GM20000 (cell line): ENCODE measurements around the gene RICTOR.

Experiments
- DNase-seq: peaks from one replicate; pipeline ENCODE4 v3.0.0; 2012; ENCODE audit warnings: low spot score
- TF ChIP-seq, protein P1 (sequence below): IDR thresholded peaks from 2 replicates; pipeline ENCODE4 v1.5.1; 2012; ENCODE audit warnings: mild to moderate bottlenecking, control low read depth; ENCODE audit errors: extremely low read depth, missing control alignments

Gene RICTOR

DNA sequence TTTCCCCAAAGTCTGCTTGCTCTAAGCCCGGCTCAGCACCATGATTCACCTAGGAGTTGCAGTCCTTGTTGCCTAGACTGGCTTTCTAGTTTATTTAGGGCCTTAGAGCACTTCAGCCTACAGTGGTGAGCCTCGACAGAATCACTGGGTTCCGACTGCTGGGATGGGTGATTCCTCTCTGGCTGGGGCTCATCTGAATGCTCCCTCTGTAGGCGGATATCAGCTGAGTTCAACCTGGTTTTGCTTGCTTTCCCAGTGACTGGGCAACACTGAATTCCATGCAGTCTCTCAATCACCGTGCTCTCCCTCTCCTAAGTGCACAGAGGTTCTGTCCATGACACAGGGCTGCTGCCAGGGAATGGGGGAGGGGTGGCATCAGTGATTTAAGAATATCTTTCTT is 174.3 kb downstream of the RICTOR start:
- no peak for DNase-seq
- TF ChIP-seq, protein P1, sequence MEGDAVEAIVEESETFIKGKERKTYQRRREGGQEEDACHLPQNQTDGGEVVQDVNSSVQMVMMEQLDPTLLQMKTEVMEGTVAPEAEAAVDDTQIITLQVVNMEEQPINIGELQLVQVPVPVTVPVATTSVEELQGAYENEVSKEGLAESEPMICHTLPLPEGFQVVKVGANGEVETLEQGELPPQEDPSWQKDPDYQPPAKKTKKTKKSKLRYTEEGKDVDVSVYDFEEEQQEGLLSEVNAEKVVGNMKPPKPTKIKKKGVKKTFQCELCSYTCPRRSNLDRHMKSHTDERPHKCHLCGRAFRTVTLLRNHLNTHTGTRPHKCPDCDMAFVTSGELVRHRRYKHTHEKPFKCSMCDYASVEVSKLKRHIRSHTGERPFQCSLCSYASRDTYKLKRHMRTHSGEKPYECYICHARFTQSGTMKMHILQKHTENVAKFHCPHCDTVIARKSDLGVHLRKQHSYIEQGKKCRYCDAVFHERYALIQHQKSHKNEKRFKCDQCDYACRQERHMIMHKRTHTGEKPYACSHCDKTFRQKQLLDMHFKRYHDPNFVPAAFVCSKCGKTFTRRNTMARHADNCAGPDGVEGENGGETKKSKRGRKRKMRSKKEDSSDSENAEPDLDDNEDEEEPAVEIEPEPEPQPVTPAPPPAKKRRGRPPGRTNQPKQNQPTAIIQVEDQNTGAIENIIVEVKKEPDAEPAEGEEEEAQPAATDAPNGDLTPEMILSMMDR: no peak

DNA sequence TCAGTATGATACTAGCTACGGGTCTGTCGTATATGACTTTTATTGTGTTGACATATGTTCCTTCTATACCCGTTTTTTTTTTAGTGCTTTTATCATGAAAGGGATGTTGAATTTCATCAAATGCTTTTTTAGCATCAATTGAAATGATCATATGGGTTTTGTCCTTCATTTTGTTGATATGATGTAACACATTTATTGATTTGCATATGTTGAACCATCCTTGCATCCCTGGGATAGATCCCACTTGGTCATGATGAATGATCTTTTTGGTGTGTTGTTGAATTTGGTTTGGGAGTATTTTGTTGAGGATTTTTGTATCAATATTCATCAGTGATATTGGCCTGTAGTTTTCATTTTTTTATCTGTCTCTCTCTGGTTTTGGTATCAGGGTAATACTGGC is 177.4 kb downstream of the RICTOR start:
- TF ChIP-seq, protein P1: no peak
- no peak for DNase-seq

DNA sequence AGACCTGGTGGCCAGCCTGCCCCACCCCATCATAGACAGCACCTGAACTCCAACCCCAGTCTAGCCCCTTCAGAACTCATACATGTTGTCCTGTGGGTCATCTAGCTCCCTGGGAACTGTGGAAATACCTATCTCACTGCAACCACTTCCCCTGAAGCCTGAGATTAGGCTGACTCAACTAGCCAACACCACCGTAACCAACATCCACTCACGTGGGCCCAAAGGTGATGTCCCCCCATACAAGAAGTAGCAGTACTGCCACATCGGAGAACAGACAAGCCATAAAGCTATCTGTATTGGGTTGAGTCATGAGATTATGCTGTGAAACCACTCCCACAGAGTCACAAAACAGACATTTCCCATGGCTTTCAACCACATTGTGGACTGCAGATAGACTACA is 181.8 kb downstream of the RICTOR start:
- TF ChIP-seq, protein P1: no peak
- DNase-seq: no peak

DNA sequence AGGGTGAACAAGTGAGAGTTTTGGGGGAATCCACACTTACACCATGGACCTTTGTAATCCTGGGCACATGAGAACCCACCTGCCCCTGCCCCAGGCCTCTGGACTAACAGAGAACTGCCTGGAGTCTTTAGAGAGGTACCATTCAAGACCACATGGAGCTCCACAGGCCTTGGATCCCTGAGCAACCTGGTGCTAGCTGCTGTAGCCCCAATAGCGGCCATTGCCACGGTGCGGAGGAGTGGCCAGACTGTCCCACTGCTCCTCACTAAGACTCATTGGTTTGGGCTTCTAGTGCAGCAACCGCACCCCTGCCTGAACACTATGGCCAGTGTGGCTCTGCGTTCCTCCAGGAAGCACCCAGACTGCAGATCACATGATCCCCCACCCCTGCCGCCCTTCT is 182.6 kb downstream of the RICTOR start:
- DNase-seq: no peak
- TF ChIP-seq, protein P1: no peak

DNA sequence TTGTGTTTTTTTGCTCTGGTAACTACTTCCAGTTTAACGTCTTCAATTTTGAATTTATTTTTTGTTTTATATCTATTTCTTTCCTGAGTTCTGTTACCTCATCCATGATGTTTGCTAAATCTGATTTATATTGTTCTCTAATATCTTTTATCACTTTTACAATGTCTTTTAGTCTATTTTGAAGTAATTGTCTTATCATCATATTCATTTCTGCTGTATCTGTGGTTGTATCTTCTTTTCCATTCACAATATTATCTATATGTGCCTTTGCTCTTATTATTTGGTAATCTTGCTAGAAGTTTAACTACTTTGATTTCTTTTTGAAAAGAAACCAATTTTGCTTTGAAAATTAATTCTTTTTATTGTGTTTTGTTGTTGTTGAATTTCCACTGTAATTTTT is 184.8 kb downstream of the RICTOR start:
- no peak for DNase-seq
- TF ChIP-seq, protein P1: no peak

DNA sequence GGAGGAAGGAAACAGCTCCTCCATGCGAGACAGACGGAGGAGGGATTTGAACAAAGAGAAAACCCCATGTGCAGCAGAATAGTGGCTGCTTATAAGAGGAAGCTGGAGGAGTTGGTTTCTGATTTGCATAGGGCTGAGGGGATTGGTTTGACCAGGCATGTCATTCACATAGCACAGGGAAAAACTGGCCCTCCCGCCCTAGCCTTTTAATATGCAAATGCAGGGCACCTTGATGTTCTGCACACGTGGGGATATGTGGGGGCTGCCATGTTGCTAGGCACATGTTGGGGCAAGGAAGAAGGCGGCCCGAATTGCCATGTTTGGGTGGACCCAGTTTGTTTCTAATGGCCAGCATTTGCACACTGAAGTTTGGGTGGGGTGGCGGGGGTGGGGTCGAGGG is 186.2 kb downstream of the RICTOR start:
- TF ChIP-seq, protein P1: no peak
- DNase-seq: no peak
